ENCODE data around the gene DGKZ.
"Not testable (repeated sequence)": the region's sequence is repeated elsewhere in the genome, so short reads cannot be mapped to it uniquely, and the experiment has no call there.

Gene DGKZ

GRCh38 chr11:46367916-46368267 lies 20.6 kb downstream of the DGKZ start:
- Histone ChIP-seq H3K27me3 (ENCODE audit: insufficient read depth, low read length) (no peaks in the 10 kb centered on the region), H3K4me3 (ENCODE audit: low read length) (no peak overlapping the region), H3K9me3 (ENCODE audit: low read length) (no peaks in the 10 kb centered on the region), H3K36me3 (ENCODE audit: insufficient read depth, low read length) (peaks cover 2% of the 10 kb centered on the region), H2AFZ (ENCODE audit: low read depth, low read length) (no peak overlapping the region), H3K4me1 (ENCODE audit: insufficient read depth, low read length) (peaks cover 7% of the 10 kb centered on the region)

GRCh38 chr11:46369458-46370152 lies 22.3 kb downstream of the DGKZ start:
- Histone ChIP-seq H2AFZ (ENCODE audit: low read depth, low read length) (no peak overlapping the region), H3K4me3 (ENCODE audit: low read length) (no peak overlapping the region), H3K36me3 (ENCODE audit: insufficient read depth, low read length) (peaks cover 7% of the 10 kb centered on the region), H3K27me3 (ENCODE audit: insufficient read depth, low read length) (no peaks in the 10 kb centered on the region), H3K4me1 (ENCODE audit: insufficient read depth, low read length) (no peaks in the 10 kb centered on the region), H3K9me3 (ENCODE audit: low read length) (no peaks in the 10 kb centered on the region)

DNA sequence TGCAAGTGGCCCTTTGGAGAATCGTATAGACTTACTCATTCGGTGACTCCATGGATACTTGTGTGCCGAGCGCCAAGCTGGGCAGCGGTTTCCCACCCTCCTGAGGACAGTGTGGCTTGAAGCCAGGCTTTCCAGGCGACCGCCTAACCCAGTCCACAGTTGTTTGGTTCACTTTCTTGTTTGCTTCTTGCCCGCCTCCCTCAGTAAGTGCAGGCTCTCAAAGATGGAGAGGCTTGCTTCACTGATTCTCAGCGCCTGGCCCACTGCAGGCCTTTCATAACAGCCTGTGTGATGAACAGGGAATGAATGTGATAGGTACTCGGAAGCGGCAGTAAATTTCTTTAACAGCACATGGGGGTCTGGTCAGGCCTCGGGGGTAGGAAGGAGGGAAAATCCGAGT lies 23.0 kb downstream of the DGKZ start:
- H3K27me3 ChIP-seq (ENCODE audit: insufficient read depth, low read length) = no peaks in the 10 kb centered on the region
- no peaks in the 10 kb centered on the region for H3K9me3 ChIP-seq (ENCODE audit: low read length)
- H2AFZ ChIP-seq (ENCODE audit: low read depth, low read length) = no peak overlapping the region
- H3K36me3 ChIP-seq (ENCODE audit: insufficient read depth, low read length) = peaks cover 12% of the 10 kb centered on the region
- H3K4me3 ChIP-seq (ENCODE audit: low read length) = no peak overlapping the region
- no peaks in the 10 kb centered on the region for H3K4me1 ChIP-seq (ENCODE audit: insufficient read depth, low read length)

GRCh38 chr11:46371262-46371661 lies 24.0 kb downstream of the DGKZ start:
- not testable (repeated sequence) for H3K9me3 ChIP-seq (ENCODE audit: low read length); H3K4me3 ChIP-seq (ENCODE audit: low read length)

DNA sequence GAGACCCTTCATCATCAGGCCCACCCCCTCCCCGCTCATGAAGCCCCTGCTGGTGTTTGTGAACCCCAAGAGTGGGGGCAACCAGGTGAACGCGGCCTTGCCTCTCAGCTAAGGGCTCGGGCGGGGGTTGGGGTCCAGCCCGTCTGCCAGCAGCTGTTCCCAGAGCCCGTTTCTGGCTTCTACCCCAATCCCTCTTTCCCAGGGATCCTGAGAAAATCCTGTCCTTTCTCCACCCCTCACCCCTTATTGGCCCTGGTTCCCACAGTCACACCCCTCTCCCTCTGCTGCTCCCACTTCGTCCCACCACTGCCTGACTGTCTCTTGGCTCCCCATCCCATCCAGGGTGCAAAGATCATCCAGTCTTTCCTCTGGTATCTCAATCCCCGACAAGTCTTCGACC lies 24.8 kb downstream of the DGKZ start:
- peaks cover 25% of the 10 kb centered on the region for H3K36me3 ChIP-seq (ENCODE audit: insufficient read depth, low read length)
- no peaks in the 10 kb centered on the region for H3K9me3 ChIP-seq (ENCODE audit: low read length)
- no peak overlapping the region for H2AFZ ChIP-seq (ENCODE audit: low read depth, low read length)
- no peaks in the 10 kb centered on the region for H3K27me3 ChIP-seq (ENCODE audit: insufficient read depth, low read length)
- H3K4me1 ChIP-seq (ENCODE audit: insufficient read depth, low read length) = no peaks in the 10 kb centered on the region
- H3K4me3 ChIP-seq (ENCODE audit: low read length) = no peak overlapping the region

More at GRCh38 chr11:46371262-46371661, 24.0 kb downstream of the DGKZ start:
- not testable (repeated sequence) for H3K4me1 ChIP-seq (ENCODE audit: insufficient read depth, low read length); H2AFZ ChIP-seq (ENCODE audit: low read depth, low read length); H3K27me3 ChIP-seq (ENCODE audit: insufficient read depth, low read length)
- peaks cover 20% of the 10 kb centered on the region for H3K36me3 ChIP-seq (ENCODE audit: insufficient read depth, low read length)

- H3K27me3 ChIP-seq (ENCODE audit: insufficient read depth, low read length); H3K4me1 ChIP-seq (ENCODE audit: insufficient read depth, low read length); H3K4me3 ChIP-seq (ENCODE audit: low read length); H2AFZ ChIP-seq (ENCODE audit: low read depth, low read length); H3K9me3 ChIP-seq (ENCODE audit: low read length): not testable (repeated sequence)
- H3K36me3 ChIP-seq (ENCODE audit: insufficient read depth, low read length) = peaks cover 25% of the 10 kb centered on the region
These were observed 25.2 kb downstream of the DGKZ start for GRCh38 chr11:46372501-46372900.

DNA sequence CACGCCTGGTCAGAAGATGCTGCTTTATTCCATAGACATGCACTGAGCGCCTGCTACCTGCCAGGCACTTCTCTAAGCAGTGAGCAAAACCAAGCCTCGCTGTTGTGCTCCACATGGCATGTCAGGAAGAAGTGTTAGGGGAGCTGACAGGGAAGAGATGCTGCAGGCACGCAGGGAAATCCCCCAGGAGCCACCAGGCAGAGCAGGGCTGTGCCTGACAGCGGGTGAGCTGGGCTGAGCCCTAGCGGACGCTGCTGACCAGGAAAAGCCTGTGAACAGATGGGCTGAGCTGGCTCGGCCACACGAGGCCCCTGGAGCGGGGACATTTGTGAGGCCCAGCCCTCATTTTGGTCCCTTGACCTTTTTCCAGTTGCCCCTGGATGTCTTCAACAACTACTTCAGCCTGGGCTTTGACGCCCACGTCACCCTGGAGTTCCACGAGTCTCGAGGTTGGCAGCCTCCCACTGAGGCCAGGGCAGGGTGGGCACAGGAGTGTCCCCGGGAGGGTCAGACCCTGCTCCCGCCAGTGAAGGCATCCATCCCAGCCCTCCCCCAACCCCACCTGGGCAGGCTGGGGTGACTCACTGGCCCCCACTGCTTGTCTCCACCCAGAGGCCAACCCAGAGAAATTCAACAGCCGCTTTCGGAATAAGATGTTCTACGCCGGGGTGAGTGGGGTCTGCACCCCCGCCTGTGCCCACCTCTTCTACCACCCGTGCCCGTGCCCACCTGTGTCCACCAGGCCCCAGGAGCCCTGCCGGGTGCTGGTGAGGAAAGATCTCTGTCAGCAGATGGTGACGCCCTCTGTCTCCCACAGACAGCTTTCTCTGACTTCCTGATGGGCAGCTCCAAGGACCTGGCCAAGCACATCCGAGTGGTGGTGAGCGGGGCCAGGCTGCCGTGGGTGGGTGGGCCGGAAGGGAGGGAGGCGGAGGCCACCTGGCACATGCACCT lies 26.8 kb downstream of the DGKZ start:
- Histone ChIP-seq H3K4me3 (ENCODE audit: low read length) (no peak overlapping the region), H3K36me3 (ENCODE audit: insufficient read depth, low read length) (peaks cover 25% of the 10 kb centered on the region)

DNA sequence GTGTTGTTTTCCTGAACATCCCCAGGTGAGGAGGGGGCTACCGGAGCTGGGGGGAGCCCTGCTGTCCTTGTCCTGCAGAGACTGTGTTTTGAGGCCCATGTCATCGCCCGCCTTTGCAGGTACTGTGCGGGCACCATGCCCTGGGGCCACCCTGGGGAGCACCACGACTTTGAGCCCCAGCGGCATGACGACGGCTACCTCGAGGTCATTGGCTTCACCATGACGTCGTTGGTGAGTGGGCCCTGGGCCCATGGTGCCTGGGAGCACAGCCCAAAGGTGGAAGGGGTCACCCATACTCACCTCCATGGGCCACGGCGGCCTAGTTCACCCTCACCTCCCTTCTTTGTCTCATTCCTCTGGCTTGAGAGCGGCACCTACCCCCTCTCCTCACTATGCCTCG lies 27.6 kb downstream of the DGKZ start:
- H3K4me3 ChIP-seq (ENCODE audit: low read length) = no peak overlapping the region
- H3K36me3 ChIP-seq (ENCODE audit: insufficient read depth, low read length) = peaks cover 25% of the 10 kb centered on the region
- no peak overlapping the region for H2AFZ ChIP-seq (ENCODE audit: low read depth, low read length)
- no peaks in the 10 kb centered on the region for H3K9me3 ChIP-seq (ENCODE audit: low read length)
- H3K4me1 ChIP-seq (ENCODE audit: insufficient read depth, low read length) = peaks cover 10% of the 10 kb centered on the region
- no peaks in the 10 kb centered on the region for H3K27me3 ChIP-seq (ENCODE audit: insufficient read depth, low read length)

More for the DNA sequence above, 26.8 kb downstream of the DGKZ start:
- H2AFZ ChIP-seq (ENCODE audit: low read depth, low read length) = no peak overlapping the region
- peaks cover 4% of the 10 kb centered on the region for H3K4me1 ChIP-seq (ENCODE audit: insufficient read depth, low read length)
- no peaks in the 10 kb centered on the region for H3K27me3 ChIP-seq (ENCODE audit: insufficient read depth, low read length)
- no peaks in the 10 kb centered on the region for H3K9me3 ChIP-seq (ENCODE audit: low read length)

GRCh38 chr11:46375392-46376101 lies 28.3 kb downstream of the DGKZ start:
- Histone ChIP-seq H3K27me3 (ENCODE audit: insufficient read depth, low read length) (no peaks in the 10 kb centered on the region), H3K36me3 (ENCODE audit: insufficient read depth, low read length) (peaks cover 25% of the 10 kb centered on the region), H3K9me3 (ENCODE audit: low read length) (no peaks in the 10 kb centered on the region), H2AFZ (ENCODE audit: low read depth, low read length) (no peak overlapping the region), H3K4me3 (ENCODE audit: low read length) (no peak overlapping the region), H3K4me1 (ENCODE audit: insufficient read depth, low read length) (peaks cover 14% of the 10 kb centered on the region)

DNA sequence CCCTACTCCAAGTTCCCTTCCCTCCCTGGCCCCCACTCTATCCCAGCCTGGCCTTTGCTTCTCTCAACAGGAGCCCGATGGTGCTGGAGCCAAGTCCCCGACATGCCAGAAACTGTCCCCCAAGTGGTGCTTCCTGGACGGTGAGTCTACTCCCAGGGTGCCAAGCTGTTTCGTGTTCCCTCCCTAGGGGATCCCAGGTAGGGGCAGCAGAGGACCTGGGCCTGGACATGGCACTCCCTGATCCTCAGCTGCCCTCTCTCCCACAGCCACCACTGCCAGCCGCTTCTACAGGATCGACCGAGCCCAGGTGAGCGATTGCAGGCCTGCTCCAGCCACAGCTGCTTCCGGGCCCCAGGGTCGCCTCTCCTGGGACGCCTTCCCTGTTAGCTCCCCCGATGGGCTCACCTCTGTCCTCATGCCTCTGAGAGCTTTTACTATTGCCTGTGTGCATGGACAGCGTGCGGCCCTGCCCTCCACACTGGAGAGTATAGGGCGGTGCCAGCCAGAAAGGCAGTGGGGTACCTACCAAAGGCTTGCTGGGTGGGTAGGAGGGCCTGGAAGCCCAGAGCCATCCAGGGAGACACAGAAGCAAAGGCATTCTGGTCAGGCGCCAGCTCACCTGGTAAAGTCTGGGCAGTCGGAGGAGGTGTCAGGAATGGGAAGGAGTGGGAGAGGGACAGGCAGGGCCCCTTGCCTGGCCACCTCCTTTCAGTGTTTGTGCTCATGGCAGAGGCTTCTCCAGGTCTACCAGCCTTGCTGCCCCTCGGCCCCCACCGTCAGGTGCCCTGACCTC lies 29.2 kb downstream of the DGKZ start:
- peaks cover 25% of the 10 kb centered on the region for H3K36me3 ChIP-seq (ENCODE audit: insufficient read depth, low read length)
- no peak overlapping the region for H3K4me3 ChIP-seq (ENCODE audit: low read length)

GRCh38 chr11:46377290-46377689 lies 30.0 kb downstream of the DGKZ start:
- peaks cover 25% of the 10 kb centered on the region for H3K36me3 ChIP-seq (ENCODE audit: insufficient read depth, low read length)
- no peak overlapping the region for H2AFZ ChIP-seq (ENCODE audit: low read depth, low read length)
- peaks cover 19% of the 10 kb centered on the region for H3K4me1 ChIP-seq (ENCODE audit: insufficient read depth, low read length)
- H3K9me3 ChIP-seq (ENCODE audit: low read length) = no peaks in the 10 kb centered on the region
- H3K4me3 ChIP-seq (ENCODE audit: low read length) = no peak overlapping the region
- no peaks in the 10 kb centered on the region for H3K27me3 ChIP-seq (ENCODE audit: insufficient read depth, low read length)

More for the DNA sequence above, 29.2 kb downstream of the DGKZ start:
- no peaks in the 10 kb centered on the region for H3K9me3 ChIP-seq (ENCODE audit: low read length)
- peaks cover 19% of the 10 kb centered on the region for H3K4me1 ChIP-seq (ENCODE audit: insufficient read depth, low read length)
- no peaks in the 10 kb centered on the region for H3K27me3 ChIP-seq (ENCODE audit: insufficient read depth, low read length)
- no peak overlapping the region for H2AFZ ChIP-seq (ENCODE audit: low read depth, low read length)

DNA sequence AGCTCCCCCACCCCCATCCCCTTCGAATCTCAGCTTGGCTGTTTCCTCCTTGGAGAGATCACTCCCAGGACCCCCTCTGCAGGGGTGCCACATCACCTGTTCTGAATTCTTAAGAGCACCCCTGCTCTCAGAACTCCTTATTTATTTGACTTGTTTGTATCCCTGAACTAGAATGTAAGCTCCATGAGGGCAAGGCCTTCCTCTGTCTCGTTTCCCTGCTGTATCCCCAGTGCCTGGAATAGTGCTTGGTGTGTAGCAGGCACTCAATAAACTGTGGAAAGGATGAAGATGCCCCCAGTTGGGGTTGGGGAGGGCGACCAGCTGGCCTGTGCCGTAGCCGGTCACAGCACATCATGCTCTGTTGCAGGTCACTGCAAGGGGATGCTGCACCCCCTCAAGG lies 30.6 kb downstream of the DGKZ start:
- Histone ChIP-seq H3K4me3 (ENCODE audit: low read length) (no peak overlapping the region), H3K36me3 (ENCODE audit: insufficient read depth, low read length) (peaks cover 27% of the 10 kb centered on the region), H3K27me3 (ENCODE audit: insufficient read depth, low read length) (no peaks in the 10 kb centered on the region), H3K9me3 (ENCODE audit: low read length) (no peaks in the 10 kb centered on the region), H3K4me1 (ENCODE audit: insufficient read depth, low read length) (peaks cover 24% of the 10 kb centered on the region), H2AFZ (ENCODE audit: low read depth, low read length) (no peak overlapping the region)

All from neuron (in vitro differentiated cells).